H1 (cell line): ENCODE data around the gene JAK2. TPM values are rescaled to one million over a fixed set of nuclear protein-coding genes. Genes with fewer than 3 reads are reported as not detected.

Source experiments
- RAD21 ChIP-seq, 2 experiments: IDR thresholded peaks in 1 of 2; conservative IDR thresholded peaks in 1 of 2; 2 replicates each; pipeline ENCODE4 v1.6.1; 2011; ENCODE audit warnings: low read depth in 2 of 2, low read length in 2 of 2, improper control_type of control experiment in 1 of 2, inconsistent platforms in 1 of 2, mild to moderate bottlenecking in 1 of 2, moderate library complexity in 1 of 2
- RXRA ChIP-seq: IDR thresholded peaks from 2 replicates; pipeline ENCODE4 v1.6.1; 2011; ENCODE audit warnings: low read depth, mild to moderate bottlenecking, low read length, moderate library complexity; ENCODE audit not compliant: insufficient read depth
- polyA plus RNA-seq, 7 experiments: library from polyadenylated mRNA; depleted of rRNA in 3 of 7; stranded (reverse) in 5 of 7; unstranded in 2 of 7; fragments of >200 nt in 5 of 7; fragments of 200-250 nt in 2 of 7; gene quantifications; 1 replicate in 5 of 7; 2 replicates in 1 of 7; 4 replicates in 1 of 7; pipeline versions ENCODE4 v1.2.1 to v1.2.3, GENCODE V29; 2011 to 2013; ENCODE audit warnings: missing spikeins in 2 of 7, mixed read lengths in 2 of 7
- total RNA-seq: library from RNA; stranded (reverse); fragmentation: NEBNext Ultra II Directional; extraction: Animal tissue kit (Norgen Biotek cat#: 25700); gene quantifications from 2 replicates; pipeline ENCODE4 v1.2.1, GENCODE V29; 2021

JAK2 gene
- total and polyA plus RNA-seq, 2 of the 8 experiments (the other 6 are each of a cell fraction or from before 2014, with no cell fraction given), result 0.50 to 2.1 TPM

GRCh38 chr9:4965174-4965821 is 19.8 kb upstream of the JAK2 start (continued):
- TF ChIP-seq RAD21 (IDR thresholded peaks at IDR 0.05 in 1 of 2, conservative IDR thresholded peaks at IDR 0.05 in 1 of 2; ENCODE audit: low read depth in 2 of 2, low read length in 2 of 2), result no peak
- no peak for TF ChIP-seq RXRA
- TF ChIP-seq, all 59 proteins: peak for 0
